GM12878 (cell line): ENCODE results near the gene CAST.

Experiments used
- MXI1 ChIP-seq: fragments of 150-350 bp; IDR thresholded peaks from 2 replicates; pipeline ENCODE4 v1.6.1; 2011; ENCODE audit warnings: low read depth, mild to moderate bottlenecking, inconsistent platforms, low read length, improper control_type of control experiment
- RAD21 ChIP-seq: IDR thresholded peaks from 2 replicates; pipeline ENCODE4 v1.6.1; 2011; ENCODE audit warnings: mild to moderate bottlenecking, low read depth, low read length, moderate library complexity; ENCODE audit not compliant: insufficient read depth
- REST ChIP-seq: IDR thresholded peaks from 2 replicates; pipeline ENCODE4 v1.6.1; 2012; ENCODE audit warnings: mild to moderate bottlenecking, low read depth, low read length
- ZNF687 ChIP-seq: fragments of 450-650 bp; IDR thresholded peaks from 2 replicates; pipeline ENCODE4 v1.6.1; 2017; ENCODE audit warnings: mild to moderate bottlenecking, moderate library complexity
- TF ChIP-seq, protein P1 (sequence below): IDR thresholded peaks from 2 replicates; pipeline ENCODE4 v1.6.1; 2011; ENCODE audit warnings: low read depth, low read length, improper control_type of control experiment, borderline replicate concordance
- TF ChIP-seq, protein P2 (sequence below), 3 experiments: IDR thresholded peaks in 2 of 3; conservative IDR thresholded peaks in 1 of 3; 2 replicates each; pipeline ENCODE4 v1.5.1; 2011; ENCODE audit warnings: low read depth in 3 of 3, low read length in 3 of 3, mild to moderate bottlenecking in 3 of 3, control low read depth in 2 of 3, moderate library complexity in 2 of 3, inconsistent platforms in 1 of 3, mixed read lengths in 1 of 3; ENCODE audit not compliant: control insufficient read depth in 2 of 3, insufficient read depth in 1 of 3; ENCODE audit errors: extremely low read depth in 1 of 3

DNA sequence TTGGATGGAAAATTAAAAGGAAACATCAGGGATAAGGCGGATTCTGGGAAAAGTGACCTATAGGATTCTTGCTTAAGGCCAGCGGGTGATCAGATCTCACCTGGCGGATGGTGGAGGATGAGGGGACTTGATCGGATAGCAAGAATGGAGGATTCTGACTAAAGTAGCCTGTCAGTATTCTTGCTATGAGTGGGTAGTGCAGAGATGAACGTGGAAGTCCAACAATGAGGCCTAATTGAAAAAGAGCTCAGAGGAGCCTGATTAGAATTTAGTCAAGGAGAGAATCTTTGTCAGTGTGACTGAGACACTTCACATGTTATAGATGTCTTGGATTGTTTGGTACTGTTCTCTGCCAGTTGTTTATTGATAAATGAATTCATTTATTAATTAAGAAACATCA, 24.9 kb downstream of the CAST start:
- TF ChIP-seq, protein P1, sequence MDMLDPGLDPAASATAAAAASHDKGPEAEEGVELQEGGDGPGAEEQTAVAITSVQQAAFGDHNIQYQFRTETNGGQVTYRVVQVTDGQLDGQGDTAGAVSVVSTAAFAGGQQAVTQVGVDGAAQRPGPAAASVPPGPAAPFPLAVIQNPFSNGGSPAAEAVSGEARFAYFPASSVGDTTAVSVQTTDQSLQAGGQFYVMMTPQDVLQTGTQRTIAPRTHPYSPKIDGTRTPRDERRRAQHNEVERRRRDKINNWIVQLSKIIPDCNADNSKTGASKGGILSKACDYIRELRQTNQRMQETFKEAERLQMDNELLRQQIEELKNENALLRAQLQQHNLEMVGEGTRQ, result no peak
- TF ChIP-seq RAD21 (no peak), MXI1 (no peak), ZNF687 (no peak), REST (no peak)
- TF ChIP-seq, protein P2, sequence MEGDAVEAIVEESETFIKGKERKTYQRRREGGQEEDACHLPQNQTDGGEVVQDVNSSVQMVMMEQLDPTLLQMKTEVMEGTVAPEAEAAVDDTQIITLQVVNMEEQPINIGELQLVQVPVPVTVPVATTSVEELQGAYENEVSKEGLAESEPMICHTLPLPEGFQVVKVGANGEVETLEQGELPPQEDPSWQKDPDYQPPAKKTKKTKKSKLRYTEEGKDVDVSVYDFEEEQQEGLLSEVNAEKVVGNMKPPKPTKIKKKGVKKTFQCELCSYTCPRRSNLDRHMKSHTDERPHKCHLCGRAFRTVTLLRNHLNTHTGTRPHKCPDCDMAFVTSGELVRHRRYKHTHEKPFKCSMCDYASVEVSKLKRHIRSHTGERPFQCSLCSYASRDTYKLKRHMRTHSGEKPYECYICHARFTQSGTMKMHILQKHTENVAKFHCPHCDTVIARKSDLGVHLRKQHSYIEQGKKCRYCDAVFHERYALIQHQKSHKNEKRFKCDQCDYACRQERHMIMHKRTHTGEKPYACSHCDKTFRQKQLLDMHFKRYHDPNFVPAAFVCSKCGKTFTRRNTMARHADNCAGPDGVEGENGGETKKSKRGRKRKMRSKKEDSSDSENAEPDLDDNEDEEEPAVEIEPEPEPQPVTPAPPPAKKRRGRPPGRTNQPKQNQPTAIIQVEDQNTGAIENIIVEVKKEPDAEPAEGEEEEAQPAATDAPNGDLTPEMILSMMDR (IDR thresholded peaks at IDR 0.05 in 2 of 3, conservative IDR thresholded peaks at IDR 0.05 in 1 of 3; ENCODE audit: control insufficient read depth in 2 of 3, extremely low read depth in 1 of 3, insufficient read depth in 1 of 3, low read depth in 3 of 3, low read length in 3 of 3), result no peak
